Measurements from ENCODE around the gene COPZ1.

Gene COPZ1

DNA sequence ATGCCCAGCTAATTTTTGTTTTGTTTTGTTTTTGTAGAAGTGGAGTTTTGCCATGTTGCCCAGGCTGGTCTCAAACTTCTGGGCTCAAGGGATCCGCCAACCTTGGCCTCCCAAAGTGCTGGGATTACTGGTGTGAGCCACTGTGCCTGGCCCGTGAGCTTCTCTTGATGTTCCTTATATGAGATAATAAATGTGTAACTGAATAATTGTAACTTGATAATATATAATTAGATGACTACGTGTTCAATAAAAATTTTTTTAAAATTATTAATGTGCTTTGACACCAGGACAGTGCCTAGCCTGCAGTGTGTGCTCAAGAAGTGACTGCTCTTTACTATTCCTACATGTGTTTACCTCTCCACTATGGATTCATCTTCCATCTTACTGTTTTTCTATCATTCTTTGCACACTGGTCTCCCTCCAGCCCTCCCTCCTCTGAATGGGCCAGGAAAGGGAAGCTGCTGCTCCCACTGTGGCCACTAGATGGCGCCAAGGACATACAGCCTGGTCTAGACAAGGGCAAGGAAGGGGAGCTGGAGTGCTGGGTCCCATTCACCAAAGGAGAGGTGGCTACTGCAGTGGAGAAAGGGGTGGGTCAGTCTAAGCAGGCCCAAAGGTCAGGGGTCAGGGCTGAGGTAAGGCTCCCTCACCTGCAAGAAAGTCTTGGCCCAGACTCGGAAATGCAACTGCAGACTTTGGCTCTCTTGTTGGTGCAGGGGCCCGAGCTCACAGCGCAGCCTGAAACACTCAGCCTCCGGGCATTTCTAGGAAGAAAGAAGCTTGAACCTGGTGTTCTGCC, 74.3 kb downstream of the COPZ1 start:
- DNase-seq = peak; percentile 90

DNA sequence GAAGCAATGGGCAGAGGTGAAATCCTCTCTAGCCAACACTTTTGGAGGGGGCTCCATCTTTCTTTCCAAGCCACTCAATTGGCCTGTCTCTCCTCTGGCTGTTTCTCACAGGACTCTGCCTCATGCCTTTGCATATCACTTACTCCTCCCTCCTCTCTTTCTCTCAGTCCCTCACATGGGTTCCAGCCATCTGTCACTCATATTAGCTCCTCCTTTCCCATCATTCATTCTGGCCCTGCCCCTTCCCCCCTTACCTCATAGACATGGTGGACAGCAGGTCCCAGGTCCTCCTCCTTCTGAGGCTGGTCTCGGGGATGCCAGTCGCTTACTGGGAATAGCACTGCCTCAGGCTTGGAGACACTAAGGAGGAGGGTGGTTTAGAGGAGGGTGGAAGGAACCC, 76.2 kb downstream of the COPZ1 start:
- no peak for DNase-seq

Data from activated CD4-positive, alpha-beta T cell treated with anti-CD3 and anti-CD28 coated beads for 48 hours (primary cell).